Thymus (tissue), 11 donors: ENCODE measurements around the gene PRKCZ. TPM values are rescaled to one million over a fixed set of nuclear protein-coding genes. Genes with fewer than 3 reads are reported as not detected.

ENCODE experiments used
- DNase-seq, 9 donors: peaks; one replicate each; pipeline ENCODE4 v3.0.0-alpha.2; 2013; ENCODE audit warnings: low spot score in 9 of 9, low read depth in 6 of 9, missing footprints in 1 of 9
- H3K27ac ChIP-seq, 2 donors: one replicate each; pipeline ENCODE4 v1.5.1; 2013; ENCODE audit warnings: control low read depth in 1 of 2, low read depth in 1 of 2, low read length in 1 of 2, mild to moderate bottlenecking in 1 of 2, moderate library complexity in 1 of 2
- H3K27me3 ChIP-seq, 2 donors: one replicate each; pipeline ENCODE4 v1.5.1; 2013; ENCODE audit warnings: low read length in 1 of 2; ENCODE audit not compliant: control insufficient read depth in 2 of 2, insufficient read depth in 1 of 2
- H3K36me3 ChIP-seq, 2 donors: one replicate each; pipeline ENCODE4 v1.5.1; 2013; ENCODE audit warnings: low read length in 1 of 2, mild to moderate bottlenecking in 1 of 2, moderate library complexity in 1 of 2; ENCODE audit not compliant: control insufficient read depth in 2 of 2, insufficient read depth in 2 of 2
- H3K4me1 ChIP-seq, 2 donors: one replicate each; pipeline ENCODE4 v1.5.1; 2013; ENCODE audit warnings: low read length in 2 of 2; ENCODE audit not compliant: control insufficient read depth in 2 of 2, insufficient read depth in 2 of 2
- H3K4me3 ChIP-seq, 2 donors: one replicate each; pipeline ENCODE4 v1.5.1; 2013; ENCODE audit warnings: low read length in 2 of 2, control low read depth in 1 of 2, mild to moderate bottlenecking in 1 of 2
- H3K9me3 ChIP-seq, 2 donors: one replicate each; pipeline ENCODE4 v1.5.1; 2013; ENCODE audit warnings: low read length in 1 of 2, mild to moderate bottlenecking in 1 of 2; ENCODE audit not compliant: control insufficient read depth in 2 of 2, insufficient read depth in 1 of 2
- WGBS: extraction: QIAGEN DNeasy Blood & Tissue Kit; methylation state at CpG from one replicate; pipeline ENCODE4 v1.1.7; 2013; 5-methylcytosine and 5-hydroxymethylcytosine counted together
- polyA plus RNA-seq: library from polyadenylated mRNA; stranded (reverse); fragments of 200-250 nt; gene quantifications from one replicate; pipeline ENCODE4 v1.2.3, GENCODE V29; 2013
- total RNA-seq: library from RNA; stranded (reverse); fragments of 120-200 nt; gene quantifications from one replicate; pipeline ENCODE4 v1.2.4, GENCODE V29; 2013
- donor health status: healthy.

PRKCZ gene
- total and polyA plus RNA-seq, 2 donors = 7.6 to 30.6 TPM

GRCh38 chr1:2187619-2188018, 137.4 kb downstream of the PRKCZ start:
- 96% methylated on average over 13 of the region's 13 CpGs for WGBS
- Histone ChIP-seq H3K27me3 (no peaks in the 10 kb centered on the region), H3K9me3 (no peaks in the 10 kb centered on the region), H3K36me3 (peaks cover 5 to 18% of the 10 kb centered on the region in 2 donors), H3K4me1 (peaks cover 4 to 23% of the 10 kb centered on the region in 2 donors), H3K27ac (no peak overlapping the region), H3K4me3 (no peak overlapping the region)
- DNase-seq = no peak

DNA sequence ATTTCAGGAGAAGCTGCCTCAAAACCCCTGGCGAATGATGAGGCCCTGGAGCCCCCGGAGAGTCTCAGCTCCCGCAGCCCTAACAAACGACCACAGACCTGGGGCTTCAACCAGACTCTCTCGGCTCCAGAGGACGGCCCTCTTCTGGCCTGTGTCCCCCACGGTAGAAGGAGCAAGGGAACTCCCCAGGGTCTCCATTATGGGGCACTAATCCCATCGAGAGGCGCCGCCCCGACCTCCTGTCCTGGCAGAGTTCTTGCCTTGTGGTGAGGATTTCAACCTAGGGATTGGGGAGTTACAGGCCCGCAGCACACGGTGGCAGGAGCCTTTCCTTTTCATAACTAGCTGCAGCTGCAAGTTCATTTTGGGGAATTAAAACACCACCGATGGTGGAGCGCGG, 138.1 kb downstream of the PRKCZ start:
- 98% methylated on average over 16 of the region's 16 CpGs for WGBS
- Histone ChIP-seq H3K4me3 (no peak overlapping the region), H3K27ac (no peak overlapping the region), H3K27me3 (no peaks in the 10 kb centered on the region), H3K4me1 (peaks cover 10 to 29% of the 10 kb centered on the region in 2 donors), H3K9me3 (no peaks in the 10 kb centered on the region), H3K36me3 (peaks cover 5 to 22% of the 10 kb centered on the region in 2 donors)
- DNase-seq = no peak

DNA sequence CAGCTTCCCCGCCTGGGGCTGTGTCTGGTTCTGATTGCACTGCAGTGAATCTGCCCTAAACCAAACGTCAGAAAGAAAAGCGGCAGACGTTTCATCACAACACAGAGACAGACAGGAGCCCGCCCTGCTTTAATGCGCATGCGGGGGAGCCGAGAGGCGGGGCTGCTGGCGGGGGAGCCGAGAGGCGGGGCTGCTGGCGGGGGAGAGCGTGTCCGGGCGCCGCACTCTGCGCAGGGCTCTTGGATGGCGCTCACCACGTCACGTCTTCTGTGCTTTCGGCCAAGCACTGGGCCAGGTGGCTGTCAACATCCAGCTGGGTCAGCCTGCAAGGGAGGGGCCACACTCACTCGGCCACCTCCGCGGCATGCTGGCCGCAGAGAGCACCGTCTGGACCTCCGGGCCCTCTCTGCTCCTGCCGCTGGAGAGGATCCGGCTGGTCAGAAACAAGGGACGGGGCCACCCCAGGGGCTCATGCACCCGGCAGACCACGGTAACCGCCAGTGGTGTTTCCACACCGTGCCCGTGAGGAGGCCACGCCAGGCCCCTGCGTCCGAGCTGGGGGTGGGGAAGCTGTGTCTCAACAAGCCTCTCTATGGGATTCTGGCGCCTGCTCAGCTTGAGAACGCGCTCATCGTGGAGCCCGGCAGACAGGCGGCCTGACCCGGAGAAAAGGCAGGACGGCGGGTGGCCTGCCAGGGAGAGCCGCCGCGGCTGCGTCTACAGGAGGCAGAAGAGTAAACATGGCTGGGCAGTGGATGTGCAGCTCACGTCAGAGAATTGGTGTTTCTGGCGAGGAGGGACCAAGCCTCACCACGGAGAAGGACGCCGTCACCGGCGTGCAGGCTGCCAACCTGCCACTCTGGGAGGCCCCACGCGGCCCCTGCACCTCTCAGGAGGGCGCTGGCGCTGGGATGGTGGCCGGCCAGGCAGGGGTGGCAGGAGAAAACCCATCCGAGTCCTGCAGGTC, 139.5 kb downstream of the PRKCZ start:
- peaks cover 5 to 20% of the 10 kb centered on the region in 2 donors for H3K36me3 ChIP-seq
- H3K9me3 ChIP-seq = no peaks in the 10 kb centered on the region
- 54% methylated on average over 65 of the region's 65 CpGs for WGBS
- DNase-seq = peak in 7 of 9 donors; percentile 37 to 90 (median 71)
- H3K27me3 ChIP-seq = no peaks in the 10 kb centered on the region
- H3K4me3 ChIP-seq = peak overlapping the region; percentile 40 to 42
- H3K27ac ChIP-seq = peak overlapping the region; percentile 81 to 86
- peaks cover 16 to 37% of the 10 kb centered on the region in 2 donors for H3K4me1 ChIP-seq

GRCh38 chr1:2190491-2190976, 140.3 kb downstream of the PRKCZ start:
- no peak for DNase-seq
- WGBS = 98% methylated on average over 19 of the region's 19 CpGs
- Histone ChIP-seq H3K36me3 (peaks cover 5 to 18% of the 10 kb centered on the region in 2 donors), H3K9me3 (peaks cover 0 to 2% of the 10 kb centered on the region in 2 donors), H3K27ac (peak overlapping the region in 1 of 2 donors; percentile 75), H3K4me3 (no peak overlapping the region), H3K27me3 (no peaks in the 10 kb centered on the region), H3K4me1 (peaks cover 20 to 43% of the 10 kb centered on the region in 2 donors)

DNA sequence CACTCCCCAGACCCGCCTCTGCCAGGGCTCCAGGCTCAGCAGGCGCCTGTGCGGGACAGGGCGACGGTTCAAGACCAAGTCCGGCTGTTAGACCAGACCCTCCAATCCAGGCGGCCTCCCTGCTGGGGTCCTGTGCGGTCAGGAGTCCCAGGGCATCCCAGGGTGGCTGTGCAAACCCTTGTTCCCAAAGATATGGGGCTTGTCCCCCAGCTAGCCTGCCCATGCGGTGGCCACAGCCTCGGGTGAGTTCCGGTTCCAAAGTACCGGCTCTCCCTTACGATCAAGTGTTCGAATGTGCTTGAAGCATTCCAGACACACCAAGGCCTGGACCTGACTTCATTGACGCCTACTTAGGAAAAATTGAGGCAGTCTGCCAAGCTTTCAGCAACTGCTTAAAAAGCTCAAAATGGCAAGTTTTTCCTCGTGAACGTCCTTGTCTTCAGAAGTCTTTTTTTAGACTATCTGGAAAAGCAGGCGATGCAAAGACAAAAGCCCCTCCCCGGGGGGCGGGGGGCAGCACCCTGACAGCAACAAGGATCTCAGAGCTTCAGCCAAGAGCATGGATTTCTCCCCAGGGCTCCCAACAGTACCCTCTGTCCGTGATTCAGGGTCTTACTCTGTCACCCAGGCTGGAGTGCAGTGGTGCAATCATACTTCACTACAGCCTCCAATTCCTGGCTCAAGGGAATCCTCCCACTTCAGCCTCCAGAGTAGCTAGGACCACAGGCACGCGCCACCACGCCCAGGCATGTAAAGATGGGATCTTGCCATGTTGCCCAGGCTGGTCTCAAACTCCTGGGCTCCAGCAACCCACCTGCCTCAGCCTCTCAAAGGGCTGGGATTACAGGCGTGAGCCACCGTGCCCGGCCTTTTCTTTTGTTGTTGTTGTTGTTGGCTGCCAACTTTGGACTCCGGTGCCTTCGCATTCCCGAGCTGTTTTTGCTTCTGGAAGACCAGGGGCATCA, 142.1 kb downstream of the PRKCZ start:
- H3K27ac ChIP-seq = peak overlapping the region; percentile 1 to 6
- peaks cover 21 to 54% of the 10 kb centered on the region in 2 donors for H3K4me1 ChIP-seq
- no peak overlapping the region for H3K4me3 ChIP-seq
- no peak for DNase-seq
- no peaks in the 10 kb centered on the region for H3K27me3 ChIP-seq
- 94% methylated on average over 30 of the region's 30 CpGs for WGBS
- peaks cover 0 to 11% of the 10 kb centered on the region in 2 donors for H3K36me3 ChIP-seq
- peaks cover 0 to 2% of the 10 kb centered on the region in 2 donors for H3K9me3 ChIP-seq

GRCh38 chr1:2193514-2194281, 143.5 kb downstream of the PRKCZ start:
- H3K4me3 ChIP-seq = peak overlapping the region; percentile 34 to 79
- peaks cover 2 to 5% of the 10 kb centered on the region in 2 donors for H3K9me3 ChIP-seq
- 83% methylated on average over 44 of the region's 44 CpGs for WGBS
- DNase-seq = no peak
- H3K36me3 ChIP-seq = peaks cover 0 to 11% of the 10 kb centered on the region in 2 donors
- H3K27ac ChIP-seq = peak overlapping the region; percentile 25 to 30
- peaks cover 26 to 61% of the 10 kb centered on the region in 2 donors for H3K4me1 ChIP-seq
- H3K27me3 ChIP-seq = no peaks in the 10 kb centered on the region

GRCh38 chr1:2194319-2194897, 144.2 kb downstream of the PRKCZ start, which contains the start of gene FAAP20:
TSS of gene FAAP20 (minus strand) at chr1:2194772. CDS start at chr1:2194749, 23 bp downstream.
- no peak for DNase-seq
- Histone ChIP-seq H3K4me3 (peak within 1 kb of the TSS; percentile 55 to 79), H3K4me1 (peaks cover 28 to 62% of the 10 kb centered on the region in 2 donors), H3K9me3 (peaks cover 2 to 5% of the 10 kb centered on the region in 2 donors), H3K27me3 (no peaks in the 10 kb centered on the region), H3K36me3 (peaks cover 0 to 10% of the 10 kb centered on the region in 2 donors), H3K27ac (peak within 1 kb of the TSS; percentile 94 to 95)
- WGBS = 2% methylated on average over 63 of the region's 63 CpGs
